Cerebellar nuclear complex (tissue), 1 donor: ENCODE measurements around the gene MCM3AP.

Experiments
- DNase-seq, 2 experiments: peaks; one replicate each; lab custom pipeline; 2025; lab: John Stamatoyannopoulos, UW

MCM3AP gene

GRCh38 chr21:46218906-46219590 lies 66.4 kb downstream of the MCM3AP start:
- no peak for DNase-seq

GRCh38 chr21:46217511-46218196 lies 67.8 kb downstream of the MCM3AP start:
- DNase-seq: no peak

DNA sequence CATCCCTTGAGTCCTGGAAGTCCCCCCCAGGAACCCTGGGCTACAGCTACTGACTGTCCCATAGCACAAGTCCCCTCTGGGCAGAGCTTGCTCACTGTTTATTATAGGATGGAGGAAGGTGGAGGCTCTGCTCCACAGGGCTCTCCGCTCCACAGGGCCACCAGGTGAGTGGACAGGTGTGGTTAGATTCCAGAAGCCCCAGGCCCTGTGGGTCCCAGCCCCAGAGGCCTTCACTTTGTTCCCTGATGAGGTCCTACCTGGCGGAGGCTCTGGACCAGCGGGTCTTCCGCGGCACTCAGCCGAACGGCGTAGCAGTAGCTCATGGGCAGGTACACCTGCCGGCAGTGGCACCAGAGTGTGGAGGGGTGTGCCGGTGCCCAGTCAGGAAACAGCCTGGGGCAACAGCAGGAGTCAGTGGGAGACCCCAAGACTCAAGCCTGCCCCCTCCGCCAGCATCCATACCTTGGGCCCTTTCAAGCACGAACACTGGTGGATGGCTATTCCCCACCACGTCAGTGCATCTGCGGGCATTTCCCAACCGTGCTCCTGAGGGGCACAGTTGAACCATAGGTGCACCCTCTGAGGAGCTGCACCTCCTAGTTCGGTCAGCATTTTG lies 69.2 kb downstream of the MCM3AP start:
- DNase-seq: no peak

DNA sequence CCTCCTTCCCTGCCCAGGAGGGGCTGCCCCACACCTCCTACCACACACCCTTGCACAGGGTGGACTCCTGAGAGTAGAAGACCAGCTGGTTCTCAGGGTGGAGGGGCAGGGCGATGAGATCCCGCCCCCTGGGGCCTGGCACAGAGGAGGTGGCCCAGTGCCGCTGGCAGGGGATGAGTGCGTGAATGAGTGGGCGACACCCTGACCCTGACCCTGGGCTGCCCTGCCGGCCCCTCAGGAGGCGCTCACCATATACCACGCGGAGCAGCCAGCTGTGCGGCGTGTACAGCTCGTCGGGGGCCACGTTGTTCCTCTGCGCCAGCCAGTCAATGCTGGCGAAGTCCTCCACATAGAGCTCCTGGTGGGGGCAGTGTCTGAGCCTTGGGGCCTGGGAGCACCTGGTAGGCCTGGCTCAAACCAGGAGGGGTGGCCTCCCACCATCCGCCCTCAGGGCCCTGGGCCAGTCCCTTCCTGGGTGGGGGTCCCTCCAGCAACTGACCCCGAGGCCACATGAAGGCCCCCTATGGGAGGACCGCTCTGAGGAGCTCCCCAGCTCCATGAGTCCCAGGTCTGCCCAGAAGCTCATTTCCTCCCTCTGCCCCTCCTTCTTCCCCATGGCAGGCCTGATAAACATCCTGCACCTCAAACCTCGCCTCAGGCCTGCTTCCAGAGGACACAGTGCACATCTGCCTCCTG lies 69.8 kb downstream of the MCM3AP start:
- no peak for DNase-seq

- DNase-seq: no peak
Observed at GRCh38 chr21:46214478-46215340, 70.7 kb downstream of the MCM3AP start.

DNA sequence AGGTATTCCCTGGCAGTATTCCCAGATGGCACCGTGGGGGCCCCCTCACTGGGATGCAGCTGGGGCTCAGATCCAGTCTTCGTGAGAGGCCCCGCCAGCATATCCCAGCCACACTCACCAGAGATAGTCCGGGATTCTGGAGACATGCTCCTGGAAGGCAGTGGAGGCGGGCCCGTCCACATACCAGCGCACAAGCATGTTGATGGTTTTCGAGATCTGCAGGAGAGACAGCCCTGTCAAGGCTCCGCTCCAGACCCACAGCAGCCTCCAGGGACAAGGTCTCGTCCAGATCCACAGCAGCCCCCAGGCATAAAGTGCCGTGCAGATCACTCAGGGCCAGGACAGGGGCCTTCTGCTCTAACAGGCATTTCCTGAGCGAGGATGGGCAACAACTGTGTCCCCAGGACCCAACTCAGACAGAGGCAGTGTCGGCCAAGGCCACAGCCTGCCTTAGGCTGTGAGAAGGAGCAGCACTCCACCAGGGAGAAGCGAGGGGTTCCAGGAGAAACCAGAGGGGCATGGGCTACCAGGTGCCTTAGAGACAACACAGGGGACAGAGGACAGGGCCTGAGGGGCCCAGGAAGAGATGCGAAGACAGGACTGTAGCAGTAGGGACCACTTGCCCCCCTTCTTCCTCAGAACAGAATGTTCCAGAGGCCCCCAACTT lies 71.7 kb downstream of the MCM3AP start:
- no peak for DNase-seq

DNA sequence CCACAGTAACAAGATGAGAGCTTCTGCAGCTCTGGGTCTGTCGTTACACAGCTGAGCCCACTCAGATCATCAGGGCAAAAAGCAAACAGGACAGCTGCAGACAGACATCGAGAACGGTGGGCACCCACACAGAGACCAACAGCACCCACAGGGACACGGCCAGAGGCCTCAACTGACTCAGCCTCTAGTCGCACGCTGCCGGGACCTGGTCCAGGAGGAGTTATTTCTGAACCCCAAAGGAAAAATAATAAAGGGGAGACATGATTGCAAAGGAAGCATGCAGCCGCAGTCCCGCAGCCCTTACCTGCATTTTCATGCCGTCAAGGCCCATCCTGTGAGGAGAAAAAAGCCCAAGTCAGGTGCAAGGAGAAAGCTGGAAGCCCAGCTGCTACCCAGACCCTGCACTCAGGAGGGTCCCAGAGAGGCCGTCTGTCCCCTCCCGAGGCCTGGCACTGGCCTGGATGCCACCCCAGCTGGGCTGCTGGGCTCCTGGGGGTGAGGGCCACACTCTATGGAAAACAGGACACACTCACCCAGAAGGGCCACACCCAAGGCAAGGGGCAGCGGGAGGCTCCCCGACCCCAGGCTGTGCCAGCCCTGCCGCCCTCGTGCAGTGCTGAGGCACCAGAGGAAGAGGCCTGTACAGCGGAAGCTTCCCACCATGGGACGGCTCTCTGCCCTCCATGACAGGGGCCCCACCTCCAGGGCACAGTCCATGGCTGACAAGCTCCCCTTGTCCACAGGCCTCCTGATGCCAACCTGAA lies 72.5 kb downstream of the MCM3AP start:
- DNase-seq: no peak

DNA sequence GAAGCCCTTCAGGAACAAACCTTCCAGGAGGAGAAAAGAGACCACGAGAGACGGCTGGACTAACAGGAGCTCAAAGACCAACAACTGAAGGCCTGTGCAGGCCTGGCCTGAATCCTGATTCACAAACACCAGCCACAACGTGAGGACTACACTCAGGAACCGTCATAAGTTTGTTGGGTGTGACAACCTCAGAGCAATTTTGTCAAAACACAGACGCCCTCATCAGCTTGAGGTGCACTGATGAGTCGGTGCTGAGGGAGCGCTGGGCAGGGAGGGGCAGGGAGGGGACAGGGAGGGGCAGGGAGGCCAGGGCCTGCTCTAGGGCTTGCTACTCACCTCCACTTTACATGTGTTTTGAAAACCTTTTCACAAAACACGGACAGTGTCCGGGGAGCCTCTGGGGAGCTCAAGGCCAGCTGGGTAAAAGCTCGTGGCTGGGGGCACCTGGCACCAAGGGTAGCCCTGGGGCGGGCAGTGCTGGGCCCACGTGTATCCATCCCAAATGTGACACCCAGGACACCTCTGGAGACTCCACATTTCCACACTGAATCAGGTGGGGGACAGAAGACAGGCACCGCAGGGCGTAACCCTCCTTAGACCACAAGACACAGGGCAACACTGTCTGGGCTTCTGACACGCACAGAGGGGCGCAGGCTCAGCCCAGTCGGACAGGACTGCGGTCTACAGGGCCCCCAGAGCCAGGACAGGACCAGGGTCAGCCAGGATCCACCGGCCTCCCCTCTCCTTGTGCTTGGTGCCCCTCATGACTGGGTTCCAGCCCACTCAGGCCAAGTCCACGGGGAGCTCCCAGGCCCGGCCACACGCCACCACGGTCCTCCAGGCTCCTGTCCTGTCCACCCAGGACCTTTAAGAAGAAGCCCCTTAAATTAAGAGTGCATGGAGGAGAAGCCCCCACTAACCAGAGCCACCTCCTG lies 73.4 kb downstream of the MCM3AP start:
- no peak for DNase-seq

- DNase-seq: no peak
Observed at GRCh38 chr21:46211376-46211775, 74.0 kb downstream of the MCM3AP start.

GRCh38 chr21:46210378-46211136 lies 74.9 kb downstream of the MCM3AP start:
- DNase-seq: no peak

DNA sequence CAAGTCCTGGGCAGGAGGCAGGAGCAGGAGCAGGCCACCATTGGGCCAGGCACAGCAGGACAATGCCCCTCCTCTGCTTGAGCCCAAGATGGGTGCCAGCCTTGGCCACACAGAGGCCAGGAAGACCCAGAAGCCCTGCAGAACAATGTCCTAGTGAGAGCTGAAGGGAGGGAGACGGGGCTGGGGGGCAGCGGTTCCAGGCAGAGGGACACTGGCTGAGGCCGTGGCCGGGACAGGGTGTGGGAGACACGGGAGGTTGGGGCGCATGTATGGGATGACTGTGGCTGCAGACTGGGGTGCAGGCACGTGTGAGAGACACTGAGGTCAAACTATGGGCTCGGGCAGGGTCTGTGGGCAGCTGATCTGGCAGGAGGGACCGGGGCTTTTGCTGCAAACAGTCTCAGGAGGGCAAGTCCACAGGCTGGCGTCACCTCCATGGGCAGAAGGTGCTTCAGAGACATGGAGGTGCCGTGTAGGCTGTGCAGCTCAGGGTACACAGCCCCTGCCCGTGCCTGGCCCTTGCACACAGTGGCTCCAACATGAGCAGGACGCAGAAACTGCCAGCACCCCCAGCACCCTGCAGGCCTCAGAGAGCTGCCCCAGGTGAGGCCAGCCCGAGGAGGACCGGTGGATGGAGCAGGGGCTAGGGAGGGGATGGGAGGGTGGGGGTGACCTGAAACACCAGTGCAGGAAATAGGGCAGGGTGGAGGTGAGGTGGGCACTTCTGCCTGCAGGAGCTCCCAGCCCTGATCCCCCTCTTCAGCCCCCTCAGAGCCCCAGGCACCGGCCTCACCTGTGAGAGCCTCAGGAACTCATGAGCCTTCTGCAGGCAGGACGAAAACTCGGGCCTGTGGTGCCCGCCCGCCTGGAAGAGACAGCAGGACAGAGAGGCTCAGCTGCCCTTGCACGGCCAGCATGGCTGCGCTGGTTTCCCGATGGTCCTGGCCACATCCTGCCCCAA lies 76.4 kb downstream of the MCM3AP start:
- DNase-seq: no peak

GRCh38 chr21:46207920-46208591 lies 77.4 kb downstream of the MCM3AP start:
- DNase-seq: no peak

DNA sequence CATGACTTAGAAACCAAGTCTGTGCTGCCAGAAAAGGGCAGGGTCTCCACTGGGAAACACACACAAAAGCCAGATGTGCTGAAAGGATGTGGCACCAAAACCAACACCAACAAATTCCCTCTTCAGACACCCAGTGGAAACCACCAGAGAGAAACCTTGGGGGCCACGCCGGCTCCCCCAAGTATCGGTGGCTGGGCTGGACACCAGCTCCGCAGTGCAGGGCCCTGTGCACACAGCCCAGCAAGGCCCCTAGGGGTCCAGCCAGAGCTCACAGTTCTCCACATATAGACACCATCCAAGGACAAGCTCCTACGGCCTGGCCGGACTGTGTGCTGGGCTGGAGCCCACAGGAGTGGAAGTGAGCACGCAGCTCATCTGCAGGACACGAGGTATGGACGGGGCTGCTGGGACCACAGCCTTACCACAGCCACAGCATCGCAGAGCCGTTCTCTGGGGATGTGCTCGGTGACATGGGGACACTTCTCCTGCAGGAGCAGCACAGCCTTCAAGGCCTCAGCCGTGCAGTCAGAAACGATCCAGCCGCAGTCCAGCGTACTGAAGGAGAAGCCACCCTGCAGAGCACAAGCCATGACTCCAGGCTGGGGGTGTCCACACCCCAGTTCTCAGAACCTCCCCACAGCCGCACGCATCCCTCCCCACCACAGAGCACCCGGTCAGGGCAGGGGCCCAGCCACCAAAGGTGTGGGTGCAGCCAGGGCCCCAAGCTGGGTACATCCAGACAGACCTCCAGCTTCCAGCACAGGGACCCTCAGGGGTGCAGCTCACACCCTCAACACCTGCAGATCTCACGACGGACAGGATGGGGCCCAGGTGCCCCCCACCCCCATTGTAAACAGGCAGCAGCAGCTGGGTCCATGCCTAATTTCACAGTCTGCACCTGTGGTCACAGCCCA lies 78.1 kb downstream of the MCM3AP start:
- DNase-seq: no peak

DNA sequence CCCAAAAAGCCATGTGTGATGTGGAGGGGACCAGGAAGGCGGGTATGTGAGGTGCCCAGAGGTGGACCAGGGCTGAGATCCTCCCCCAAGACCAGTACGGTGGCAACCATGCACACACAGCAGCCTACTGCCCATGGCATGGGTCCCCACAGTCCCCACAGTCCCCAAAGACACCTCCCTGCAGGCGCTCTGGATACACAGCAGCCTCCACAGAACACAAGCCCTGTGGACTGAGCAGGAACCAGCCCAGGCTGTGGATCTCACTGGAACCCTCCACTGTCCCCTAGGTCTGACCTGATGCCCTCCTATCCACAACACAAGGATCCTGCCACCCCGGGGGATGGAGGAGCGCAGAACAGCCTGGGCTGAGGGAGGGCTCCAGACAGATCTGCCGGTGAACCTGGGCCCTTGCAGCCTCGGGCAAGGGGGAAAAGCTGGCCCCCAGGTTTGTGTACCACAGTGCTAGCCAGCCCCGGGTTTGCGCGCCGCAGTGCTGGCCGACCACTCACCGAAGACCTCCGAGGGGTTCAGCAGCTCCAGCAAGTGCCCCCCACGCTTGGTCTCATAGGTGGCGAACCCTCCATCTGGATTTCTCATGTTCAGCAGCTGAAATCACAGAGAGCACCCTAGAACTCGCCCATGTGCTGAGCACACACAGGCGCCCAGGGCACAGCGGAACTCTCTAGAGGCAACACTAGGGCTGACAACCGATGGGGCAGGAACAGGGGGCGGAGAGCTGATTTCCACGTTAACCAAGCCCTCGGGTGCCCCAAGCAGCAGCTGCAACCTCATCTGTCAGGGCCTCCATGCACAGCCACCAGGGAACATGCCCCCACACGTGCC lies 79.0 kb downstream of the MCM3AP start:
- no peak for DNase-seq

GRCh38 chr21:46205766-46206162 lies 79.6 kb downstream of the MCM3AP start:
- DNase-seq: no peak
